Mucosa of rectum (tissue), 2 donors: ENCODE results near the gene PLEKHA5.
"Not testable (repeated sequence)": the region's sequence is repeated elsewhere in the genome, so short reads cannot be mapped to it uniquely, and the experiment has no call there.

Experiments used
- H3K27ac ChIP-seq, 2 donors: one replicate each; pipeline ENCODE4 v1.7.0; 2013; ENCODE audit warnings: inconsistent platforms in 2 of 2, low read depth in 2 of 2, low read length in 2 of 2
- H3K27me3 ChIP-seq, 2 donors: one replicate each; pipeline ENCODE4 v1.7.0; 2013; ENCODE audit warnings: low read length in 2 of 2; ENCODE audit not compliant: control insufficient read depth in 2 of 2, insufficient read depth in 2 of 2
- H3K36me3 ChIP-seq, 2 donors: one replicate each; pipeline ENCODE4 v1.7.0; 2013; ENCODE audit warnings: low read length in 2 of 2; ENCODE audit not compliant: control insufficient read depth in 2 of 2, insufficient read depth in 2 of 2
- H3K4me1 ChIP-seq, 2 donors: one replicate each; pipeline ENCODE4 v1.7.0; 2013; ENCODE audit warnings: low read length in 2 of 2, mild to moderate bottlenecking in 1 of 2; ENCODE audit not compliant: control insufficient read depth in 2 of 2, insufficient read depth in 2 of 2
- H3K4me3 ChIP-seq, 2 donors: one replicate each; pipeline ENCODE4 v1.7.0; 2013; ENCODE audit warnings: low read length in 2 of 2
- H3K9ac ChIP-seq, 2 donors: one replicate each; pipeline ENCODE4 v1.7.0; 2013; ENCODE audit warnings: low read length in 2 of 2, low read depth in 1 of 2, mild to moderate bottlenecking in 1 of 2
- H3K9me3 ChIP-seq, 2 donors: one replicate each; pipeline ENCODE4 v1.7.0; 2013; ENCODE audit warnings: low read length in 2 of 2; ENCODE audit not compliant: control insufficient read depth in 2 of 2
- donor health status: healthy.
- donor health status: Normal muscosa, but diverticular disease.

The PLEKHA5 gene

GRCh38 chr12:19223695-19224094 is 94.2 kb downstream of the PLEKHA5 start:
- H3K4me1 ChIP-seq: no peaks in the 10 kb centered on the region
- H3K9ac ChIP-seq: no peak overlapping the region
- H3K27me3 ChIP-seq: no peaks in the 10 kb centered on the region
- H3K36me3 ChIP-seq: no peaks in the 10 kb centered on the region
- H3K4me3 ChIP-seq: no peak overlapping the region
- H3K27ac ChIP-seq: no peak overlapping the region
- H3K9me3 ChIP-seq: no peaks in the 10 kb centered on the region

- H3K36me3 ChIP-seq: no peaks in the 10 kb centered on the region
- H3K27ac ChIP-seq: no peak overlapping the region
- no peak overlapping the region for H3K9ac ChIP-seq
- H3K4me1 ChIP-seq: no peaks in the 10 kb centered on the region
- no peak overlapping the region for H3K4me3 ChIP-seq
- no peaks in the 10 kb centered on the region for H3K27me3 ChIP-seq
- no peaks in the 10 kb centered on the region for H3K9me3 ChIP-seq
Measured at GRCh38 chr12:19224746-19225145, 95.2 kb downstream of the PLEKHA5 start.

- H3K9me3 ChIP-seq: no peaks in the 10 kb centered on the region
- H3K36me3 ChIP-seq: no peaks in the 10 kb centered on the region
- no peak overlapping the region for H3K9ac ChIP-seq
- H3K4me1 ChIP-seq: no peaks in the 10 kb centered on the region
- no peak overlapping the region for H3K4me3 ChIP-seq
- no peak overlapping the region for H3K27ac ChIP-seq
- H3K27me3 ChIP-seq: no peaks in the 10 kb centered on the region
Measured at GRCh38 chr12:19227190-19227879, 97.8 kb downstream of the PLEKHA5 start.

GRCh38 chr12:19227880-19228210 is 98.3 kb downstream of the PLEKHA5 start:
- Histone ChIP-seq H3K4me1 (no peaks in the 10 kb centered on the region), H3K9me3 (no peaks in the 10 kb centered on the region)

GRCh38 chr12:19229021-19229420 is 99.5 kb downstream of the PLEKHA5 start:
- H3K27me3 ChIP-seq, H3K4me1 ChIP-seq, H3K9ac ChIP-seq, H3K4me3 ChIP-seq, H3K36me3 ChIP-seq, H3K9me3 ChIP-seq, H3K27ac ChIP-seq: not testable (repeated sequence)

More at GRCh38 chr12:19227880-19228210, 98.3 kb downstream of the PLEKHA5 start:
- Histone ChIP-seq H3K27ac (no peak overlapping the region), H3K27me3 (no peaks in the 10 kb centered on the region), H3K36me3 (no peaks in the 10 kb centered on the region), H3K4me3 (no peak overlapping the region), H3K9ac (no peak overlapping the region)

- Histone ChIP-seq H3K9me3 (no peaks in the 10 kb centered on the region), H3K4me1 (no peaks in the 10 kb centered on the region), H3K36me3 (no peaks in the 10 kb centered on the region), H3K27ac (no peak overlapping the region), H3K4me3 (no peak overlapping the region), H3K27me3 (no peaks in the 10 kb centered on the region), H3K9ac (no peak overlapping the region)
Measured at GRCh38 chr12:19230299-19230866, 100.8 kb downstream of the PLEKHA5 start.

DNA sequence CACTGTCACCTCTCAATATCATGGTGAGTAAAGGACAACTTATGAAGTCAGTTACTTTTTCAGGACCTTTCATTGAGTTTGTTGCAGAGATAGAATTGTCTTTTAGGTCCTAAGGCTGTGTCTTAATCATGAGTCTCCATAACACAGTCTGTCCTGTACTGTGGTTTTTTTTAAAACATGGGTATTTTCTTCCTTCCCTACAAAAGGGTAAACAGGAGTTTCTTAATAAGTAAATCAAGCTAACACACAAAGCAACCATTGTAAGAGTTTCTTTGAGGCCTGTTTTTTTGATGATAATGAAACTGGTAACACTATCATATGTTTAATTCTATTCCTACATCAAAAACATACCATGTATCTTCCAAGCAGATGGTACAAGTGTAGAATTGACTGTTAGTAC is 101.4 kb downstream of the PLEKHA5 start:
- Histone ChIP-seq H3K4me1 (no peaks in the 10 kb centered on the region), H3K9ac (no peak overlapping the region), H3K36me3 (no peaks in the 10 kb centered on the region), H3K27ac (no peak overlapping the region), H3K4me3 (no peak overlapping the region), H3K9me3 (no peaks in the 10 kb centered on the region), H3K27me3 (no peaks in the 10 kb centered on the region)

- H3K4me3 ChIP-seq: no peak overlapping the region
- H3K27ac ChIP-seq: peak overlapping the region in 1 of 2 donors; percentile 20
- no peaks in the 10 kb centered on the region for H3K4me1 ChIP-seq
Measured at GRCh38 chr12:19234171-19234704, 104.7 kb downstream of the PLEKHA5 start.

DNA sequence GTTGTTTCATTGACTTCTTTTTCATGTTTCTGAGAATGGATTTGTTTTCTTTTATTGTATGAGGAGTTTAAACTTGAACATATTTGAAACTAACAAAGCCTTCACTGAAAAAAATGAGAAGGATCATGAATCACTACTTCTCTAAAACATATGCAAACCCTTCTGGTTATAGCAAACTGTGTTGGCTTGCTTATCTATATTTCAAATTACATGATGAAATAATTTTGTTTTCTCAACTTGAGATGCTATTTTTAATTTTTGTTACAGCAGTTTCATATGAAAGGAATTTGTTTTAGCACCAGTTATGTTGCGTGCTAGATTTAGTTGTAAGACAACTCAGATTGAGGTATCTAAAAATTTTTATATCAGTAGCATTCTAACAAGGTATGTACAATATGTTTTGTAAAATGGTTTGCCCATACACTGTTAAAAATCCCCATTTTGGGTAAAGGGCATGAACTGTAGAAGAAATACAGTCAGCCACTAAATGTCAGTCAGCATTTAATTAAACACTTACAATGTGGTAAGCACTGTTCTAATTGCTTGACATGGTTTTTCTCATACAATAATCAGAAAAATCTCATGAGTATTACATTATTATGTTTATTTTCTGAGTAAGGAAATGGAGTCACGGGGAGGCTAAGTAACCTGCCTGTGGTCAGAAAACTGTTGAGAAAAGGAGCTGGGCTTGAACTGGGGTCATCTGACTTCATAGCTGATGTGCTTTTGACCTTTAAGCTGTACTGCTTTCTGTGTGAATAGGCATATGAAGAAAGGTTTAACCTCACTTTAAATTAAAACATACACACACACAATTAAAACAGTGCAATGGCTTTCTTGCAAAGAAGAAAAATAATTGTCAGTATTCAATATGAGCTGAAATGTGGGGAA is 105.7 kb downstream of the PLEKHA5 start:
- H3K27ac ChIP-seq: no peak overlapping the region
- no peak overlapping the region for H3K9ac ChIP-seq
- no peaks in the 10 kb centered on the region for H3K4me1 ChIP-seq
- no peaks in the 10 kb centered on the region for H3K27me3 ChIP-seq
- H3K36me3 ChIP-seq: no peaks in the 10 kb centered on the region
- H3K4me3 ChIP-seq: no peak overlapping the region
- no peaks in the 10 kb centered on the region for H3K9me3 ChIP-seq

More at GRCh38 chr12:19234171-19234704, 104.7 kb downstream of the PLEKHA5 start:
- H3K36me3 ChIP-seq: no peaks in the 10 kb centered on the region
- H3K27me3 ChIP-seq: no peaks in the 10 kb centered on the region
- H3K9ac ChIP-seq: no peak overlapping the region
- no peaks in the 10 kb centered on the region for H3K9me3 ChIP-seq

- Histone ChIP-seq H3K36me3 (no peaks in the 10 kb centered on the region), H3K27me3 (no peaks in the 10 kb centered on the region), H3K4me3 (no peak overlapping the region), H3K9ac (no peak overlapping the region), H3K27ac (no peak overlapping the region), H3K9me3 (no peaks in the 10 kb centered on the region), H3K4me1 (no peaks in the 10 kb centered on the region)
Measured at GRCh38 chr12:19236656-19237055, 107.1 kb downstream of the PLEKHA5 start.
